ENCODE results near the gene PNPT1.

The PNPT1 gene

GRCh38 chr2:55653255-55653654, 40.4 kb downstream of the PNPT1 start:
- H3K4me2 ChIP-seq (ENCODE audit: low read length), result no peak overlapping the region
- H3K9me2 ChIP-seq (replicated peaks; ENCODE audit: control insufficient read depth, low read length), result no peaks in the 10 kb centered on the region
- no peak overlapping the region for H3K27ac ChIP-seq (ENCODE audit: low read depth, low read length)
- peaks cover 45% of the 10 kb centered on the region for H3K36me3 ChIP-seq (ENCODE audit: control insufficient read depth, low read length)
- no peaks in the 10 kb centered on the region for H3K4me1 ChIP-seq (ENCODE audit: control insufficient read depth, low read length)
- H3K4me3 ChIP-seq (ENCODE audit: low read length), result no peak overlapping the region
- no peaks in the 10 kb centered on the region for H3K9me3 ChIP-seq (ENCODE audit: control insufficient read depth, insufficient read depth, low read length)
- H3K79me2 ChIP-seq (ENCODE audit: control insufficient read depth, low read length), result no peaks in the 10 kb centered on the region
- H3K27me3 ChIP-seq (ENCODE audit: control insufficient read depth, low read length), result no peaks in the 10 kb centered on the region
- no peaks in the 10 kb centered on the region for H4K20me1 ChIP-seq (ENCODE audit: control insufficient read depth, insufficient read depth, low read depth, low read length)
- H3F3A ChIP-seq (ENCODE audit: control insufficient read depth, insufficient read depth), result no peaks in the 10 kb centered on the region
- TF ChIP-seq CTCF (IDR thresholded peaks at IDR 0.05; ENCODE audit: low read depth, low read length, poor library complexity, severe bottlenecking) (no peak), EZH2phosphoT487 (IDR thresholded peaks at IDR 0.05; ENCODE audit: borderline replicate concordance, low read length) (no peak)

GRCh38 chr2:55649211-55649610, 44.4 kb downstream of the PNPT1 start:
- Histone ChIP-seq H3K36me3 (ENCODE audit: control insufficient read depth, low read length) (peaks cover 42% of the 10 kb centered on the region), H3K4me3 (ENCODE audit: low read length) (no peak overlapping the region), H3K9me2 (replicated peaks; ENCODE audit: control insufficient read depth, low read length) (no peaks in the 10 kb centered on the region), H3K27ac (ENCODE audit: low read depth, low read length) (no peak overlapping the region), H4K20me1 (ENCODE audit: control insufficient read depth, insufficient read depth, low read depth, low read length) (no peaks in the 10 kb centered on the region), H3K79me2 (ENCODE audit: control insufficient read depth, low read length) (no peaks in the 10 kb centered on the region), H3K4me2 (ENCODE audit: low read length) (no peak overlapping the region), H3F3A (ENCODE audit: control insufficient read depth, insufficient read depth) (peaks cover 6% of the 10 kb centered on the region; the same call in 1 of the 2 replicates), H3K9me3 (ENCODE audit: control insufficient read depth, insufficient read depth, low read length) (no peaks in the 10 kb centered on the region), H3K27me3 (ENCODE audit: control insufficient read depth, low read length) (no peaks in the 10 kb centered on the region), H3K4me1 (ENCODE audit: control insufficient read depth, low read length) (no peaks in the 10 kb centered on the region)
- TF ChIP-seq EZH2phosphoT487 (IDR thresholded peaks at IDR 0.05; ENCODE audit: borderline replicate concordance, low read length), result no peak
- no peak for TF ChIP-seq CTCF (IDR thresholded peaks at IDR 0.05; ENCODE audit: low read depth, low read length, poor library complexity, severe bottlenecking)

- H3K27me3 ChIP-seq (ENCODE audit: control insufficient read depth, low read length), result no peaks in the 10 kb centered on the region
- TF ChIP-seq CTCF (IDR thresholded peaks at IDR 0.05; ENCODE audit: low read depth, low read length, poor library complexity, severe bottlenecking), result no peak
- no peak for TF ChIP-seq EZH2phosphoT487 (IDR thresholded peaks at IDR 0.05; ENCODE audit: borderline replicate concordance, low read length)
- peaks cover 64% of the 10 kb centered on the region for H3K36me3 ChIP-seq (ENCODE audit: control insufficient read depth, low read length)
- no peaks in the 10 kb centered on the region for H3K4me1 ChIP-seq (ENCODE audit: control insufficient read depth, low read length)
- no peak overlapping the region for H3K4me2 ChIP-seq (ENCODE audit: low read length)
- H3F3A ChIP-seq (ENCODE audit: control insufficient read depth, insufficient read depth), result peaks cover 11% of the 10 kb centered on the region
- no peaks in the 10 kb centered on the region for H3K9me2 ChIP-seq (replicated peaks; ENCODE audit: control insufficient read depth, low read length)
- H3K79me2 ChIP-seq (ENCODE audit: control insufficient read depth, low read length), result no peaks in the 10 kb centered on the region
- no peak overlapping the region for H3K4me3 ChIP-seq (ENCODE audit: low read length)
- no peaks in the 10 kb centered on the region for H3K9me3 ChIP-seq (ENCODE audit: control insufficient read depth, insufficient read depth, low read length)
- H4K20me1 ChIP-seq (ENCODE audit: control insufficient read depth, insufficient read depth, low read depth, low read length), result no peaks in the 10 kb centered on the region
- no peak overlapping the region for H3K27ac ChIP-seq (ENCODE audit: low read depth, low read length)
Observed at GRCh38 chr2:55636831-55637230, 56.8 kb downstream of the PNPT1 start.

GRCh38 chr2:55628931-55629330, 64.7 kb downstream of the PNPT1 start:
- no peak overlapping the region for H3K27ac ChIP-seq (ENCODE audit: low read depth, low read length)
- no peaks in the 10 kb centered on the region for H3K9me3 ChIP-seq (ENCODE audit: control insufficient read depth, insufficient read depth, low read length)
- H3F3A ChIP-seq (ENCODE audit: control insufficient read depth, insufficient read depth), result peaks cover 20% of the 10 kb centered on the region
- H3K27me3 ChIP-seq (ENCODE audit: control insufficient read depth, low read length), result no peaks in the 10 kb centered on the region
- peaks cover 22% of the 10 kb centered on the region for H3K36me3 ChIP-seq (ENCODE audit: control insufficient read depth, low read length)
- no peaks in the 10 kb centered on the region for H3K4me1 ChIP-seq (ENCODE audit: control insufficient read depth, low read length)
- no peak overlapping the region for H3K4me3 ChIP-seq (ENCODE audit: low read length)
- no peaks in the 10 kb centered on the region for H3K9me2 ChIP-seq (replicated peaks; ENCODE audit: control insufficient read depth, low read length)
- TF ChIP-seq EZH2phosphoT487 (IDR thresholded peaks at IDR 0.05; ENCODE audit: borderline replicate concordance, low read length) (no peak), CTCF (IDR thresholded peaks at IDR 0.05; ENCODE audit: low read depth, low read length, poor library complexity, severe bottlenecking) (no peak)
- no peak overlapping the region for H3K4me2 ChIP-seq (ENCODE audit: low read length)
- H3K79me2 ChIP-seq (ENCODE audit: control insufficient read depth, low read length), result peaks cover 42% of the 10 kb centered on the region
- H4K20me1 ChIP-seq (ENCODE audit: control insufficient read depth, insufficient read depth, low read depth, low read length), result no peaks in the 10 kb centered on the region

Data from DOHH2 (cell line).